ENCODE measurements around the gene MSL1. TPM values are rescaled to one million over a fixed set of nuclear protein-coding genes. Genes with fewer than 3 reads are reported as not detected.
A peak's percentile ranks its signal among the peaks of the same experiment; 100 is the strongest.

MSL1 gene
- total RNA-seq, 1 donor from 2014 or later: 90.9 TPM

GRCh38 chr17:40091691-40092397, 29.9 kb upstream of the MSL1 start:
- DNase-seq (ENCODE audit: low spot score): no peak

GRCh38 chr17:40092581-40092980, 29.2 kb upstream of the MSL1 start:
- DNase-seq (ENCODE audit: low spot score): no peak

GRCh38 chr17:40093005-40093579, 28.7 kb upstream of the MSL1 start:
- DNase-seq (ENCODE audit: low spot score): no peak

- no peak for DNase-seq (ENCODE audit: low spot score)
Observed at GRCh38 chr17:40093580-40094201, 28.1 kb upstream of the MSL1 start.

GRCh38 chr17:40094874-40095273, 26.9 kb upstream of the MSL1 start:
- no peak for DNase-seq (ENCODE audit: low spot score)

- DNase-seq (ENCODE audit: low spot score): no peak
Observed at GRCh38 chr17:40095351-40095943, 26.3 kb upstream of the MSL1 start.

GRCh38 chr17:40095944-40096791, 25.6 kb upstream of the MSL1 start:
- peak; percentile 62 for DNase-seq (ENCODE audit: low spot score)

GRCh38 chr17:40097087-40097486, 24.7 kb upstream of the MSL1 start:
- no peak for DNase-seq (ENCODE audit: low spot score)

GRCh38 chr17:40097931-40098845, 23.6 kb upstream of the MSL1 start:
- peak; percentile 86 for DNase-seq (ENCODE audit: low spot score)

GRCh38 chr17:40098846-40099618, 22.7 kb upstream of the MSL1 start:
- peak; percentile 100 for DNase-seq (ENCODE audit: low spot score)

- no peak for DNase-seq (ENCODE audit: low spot score)
Observed at GRCh38 chr17:40099619-40100418, 22.0 kb upstream of the MSL1 start.

GRCh38 chr17:40100419-40100668, 21.4 kb upstream of the MSL1 start, which contains the start of gene NR1D1:
Gene NR1D1 (minus strand): TSS chr17:40100589. CDS start chr17:40100094, 495 bp downstream.
- no peak for DNase-seq (ENCODE audit: low spot score)

GRCh38 chr17:40100669-40101366, 21.0 kb upstream of the MSL1 start:
- peak; percentile 99 for DNase-seq (ENCODE audit: low spot score)

GRCh38 chr17:40101367-40102210, 20.2 kb upstream of the MSL1 start:
- no peak for DNase-seq (ENCODE audit: low spot score)

- no peak for DNase-seq (ENCODE audit: low spot score)
Observed at GRCh38 chr17:40103071-40103661, 18.6 kb upstream of the MSL1 start.

GRCh38 chr17:40103688-40104087, 18.1 kb upstream of the MSL1 start:
- DNase-seq (ENCODE audit: low spot score): no peak

Data from mucosa of gallbladder (tissue), 1 donor.